HTERT RPE-1 (cell line): ENCODE results near the gene EIF4A3.
"Not testable (repeated sequence)": the region's sequence is repeated elsewhere in the genome, so short reads cannot be mapped to it uniquely, and the experiment has no call there.

Experiments
- in situ Hi-C: fragments of 300-500 bp; cut with MboI; formaldehyde crosslinking; loops from 4 replicates; pipeline ENCODE4 v1.14.3; 2020; ENCODE audit warnings: low sequenced_read_pairs

EIF4A3 gene

DNA sequence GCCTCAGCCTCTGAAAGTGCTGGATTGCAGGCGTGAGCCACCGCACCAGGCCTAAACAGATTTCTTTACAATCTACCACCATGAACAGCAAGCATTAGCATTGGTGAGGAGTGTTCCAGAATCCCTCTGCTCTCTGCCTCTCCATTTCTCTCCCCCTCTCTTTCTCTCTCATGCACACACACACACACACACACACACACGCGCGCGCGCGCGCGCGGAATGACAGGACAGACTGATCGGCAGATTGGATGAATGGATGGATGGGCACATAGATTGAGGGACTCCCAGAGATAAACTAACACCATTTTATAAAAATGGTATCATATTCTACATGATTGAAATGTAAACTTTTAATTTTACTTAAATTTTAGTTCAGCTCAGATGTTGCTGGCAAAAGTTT is 26.2 kb upstream of the EIF4A3 start:
- in situ Hi-C loops: no loop called here

GRCh38 chr17:80171681-80172080 is 24.8 kb upstream of the EIF4A3 start:
- in situ Hi-C loops: no loop called here

DNA sequence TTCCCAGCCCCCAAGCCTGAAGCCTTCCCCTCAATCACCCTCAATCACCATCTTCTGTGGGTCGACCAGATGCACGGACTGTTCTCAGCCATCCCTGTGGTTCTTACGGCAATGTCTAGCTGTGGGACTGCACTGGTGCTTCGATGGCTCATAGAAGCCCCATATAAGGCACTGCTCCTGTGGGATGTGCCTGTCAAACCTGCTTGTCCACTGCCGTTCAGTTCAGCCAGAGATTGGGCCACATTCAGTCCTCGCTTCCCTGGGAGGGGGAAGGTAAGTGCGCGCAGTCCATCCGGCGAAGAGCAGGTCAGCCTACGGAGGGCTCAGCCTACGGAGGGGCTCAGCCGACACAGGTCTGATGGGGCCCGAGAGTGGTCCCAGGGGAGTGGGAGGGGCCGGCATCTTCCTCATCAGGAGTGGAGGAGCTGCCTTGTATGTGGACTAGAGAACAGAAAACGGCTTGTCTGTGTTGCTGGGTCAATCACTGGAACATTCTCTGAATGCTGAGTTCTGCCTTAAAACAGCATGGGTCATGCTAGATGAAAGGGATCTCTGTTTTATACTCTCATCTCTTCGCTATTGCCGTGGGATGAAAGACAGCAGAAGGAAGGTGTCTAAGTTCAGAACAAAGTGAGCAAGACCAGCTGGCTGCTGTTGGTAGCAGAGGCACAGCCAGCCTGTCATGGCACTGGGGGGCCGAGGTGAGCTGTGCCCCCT is 23.0 kb upstream of the EIF4A3 start, which contains the start of gene CARD14:
TSS of gene CARD14 (plus strand) at position 247 of the 717 bp plus-strand sequence. CDS start 11,409 bp downstream, outside the sequence.
- in situ Hi-C loops: no loop called here

GRCh38 chr17:80169107-80169506 is 22.2 kb upstream of the EIF4A3 start:
- in situ Hi-C loops: no loop called here

DNA sequence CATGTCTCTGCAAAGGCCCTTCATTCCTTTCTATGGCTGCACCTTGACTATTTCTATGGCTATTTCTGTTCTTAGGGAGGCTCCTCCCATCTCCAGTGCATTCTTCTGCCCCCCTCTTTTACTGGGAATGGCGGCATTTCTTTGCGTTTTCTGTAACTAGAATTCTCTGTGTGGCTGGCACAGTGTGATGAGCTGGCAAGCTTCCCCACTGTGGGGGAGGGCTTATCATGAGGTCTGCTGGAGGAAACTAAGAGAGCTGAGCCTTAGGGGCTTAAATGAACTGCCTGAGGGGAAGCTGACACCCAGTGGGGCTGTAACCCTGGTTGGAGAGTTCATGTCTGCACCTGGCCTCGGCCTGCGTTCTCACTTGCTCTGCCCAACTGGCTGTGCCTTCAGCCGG is 21.4 kb upstream of the EIF4A3 start:
- in situ Hi-C loops: no loop called here

GRCh38 chr17:80166446-80166845 is 19.5 kb upstream of the EIF4A3 start:
- in situ Hi-C loops: no loop called here

DNA sequence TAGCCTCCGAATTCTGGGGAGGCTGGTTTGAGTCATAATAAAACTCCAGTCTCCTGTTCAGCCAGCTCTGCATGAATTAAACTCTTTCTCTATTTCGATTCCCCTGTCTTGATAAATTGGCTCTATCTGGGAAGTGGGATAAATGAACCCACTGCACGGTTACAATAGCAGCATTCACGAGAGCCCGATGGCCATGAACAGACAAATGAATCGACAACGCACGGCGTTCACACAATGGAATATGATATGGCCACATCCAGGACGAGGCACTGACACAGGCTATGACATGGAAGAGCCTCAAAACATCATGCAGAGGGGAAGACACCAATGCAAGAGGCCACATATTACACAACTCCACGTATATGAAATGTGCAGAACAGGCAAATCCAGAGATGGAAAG is 17.3 kb upstream of the EIF4A3 start:
- in situ Hi-C loops: no loop called here

DNA sequence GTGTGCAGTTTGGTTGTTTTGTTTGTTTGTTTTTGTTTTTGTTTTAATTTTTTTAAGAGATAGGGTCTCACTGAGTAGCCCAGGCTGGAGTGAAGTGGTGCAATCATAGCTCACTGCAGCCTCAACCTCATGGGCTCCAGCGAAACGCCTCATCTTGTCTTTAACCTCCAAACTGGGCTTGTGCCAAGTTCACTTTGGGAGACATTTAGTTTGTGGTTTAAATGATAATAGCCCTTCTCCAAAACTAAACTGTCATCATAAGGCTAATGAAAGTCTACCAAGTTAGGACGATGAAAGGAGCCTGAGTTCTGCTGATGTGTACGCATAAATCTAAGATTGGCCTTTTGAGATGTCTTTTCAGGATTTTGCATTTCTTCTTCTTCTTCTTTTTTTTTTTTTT is 16.4 kb upstream of the EIF4A3 start:
- in situ Hi-C loops: no loop called here

GRCh38 chr17:80160536-80160935 is 13.6 kb upstream of the EIF4A3 start:
- in situ Hi-C loops: no loop called here

DNA sequence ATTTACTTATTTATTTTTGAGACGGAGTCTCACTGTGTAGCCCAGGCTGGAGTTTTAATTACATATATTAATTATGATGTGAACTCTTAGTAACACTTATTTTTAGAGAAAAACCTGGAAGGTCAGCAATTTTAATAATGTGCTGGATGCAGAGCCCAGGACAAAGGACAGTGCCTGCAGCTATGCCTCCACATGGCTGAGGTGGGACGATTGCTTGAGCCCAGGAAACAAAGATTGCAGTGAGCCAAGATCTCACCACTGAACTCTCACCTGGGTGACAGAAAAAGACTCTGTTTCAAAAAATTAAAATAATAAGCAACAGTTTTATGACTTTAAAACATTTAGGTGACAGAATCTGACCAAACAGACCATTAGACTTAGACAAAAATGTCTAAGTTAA is 11.9 kb upstream of the EIF4A3 start:
- in situ Hi-C loops: no loop called here

DNA sequence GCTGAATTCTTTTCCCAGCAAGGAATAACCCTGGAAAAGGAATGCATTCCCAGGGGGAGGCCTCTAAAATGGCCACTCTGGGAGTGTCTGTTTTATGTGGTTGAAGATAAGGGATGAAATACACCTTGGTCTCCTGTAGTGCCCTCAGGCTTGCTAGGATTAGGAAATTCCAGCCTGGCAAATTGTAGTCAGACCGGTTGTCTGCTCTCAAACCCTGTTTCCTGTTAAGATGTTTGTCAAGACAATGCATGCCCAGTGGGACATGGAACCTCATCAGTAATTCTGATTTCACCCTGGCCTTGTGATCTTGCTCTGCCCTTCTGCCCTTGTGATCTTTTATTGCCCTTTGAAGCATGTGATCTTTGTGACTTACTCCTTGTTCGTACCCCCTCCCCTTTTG is 8.7 kb upstream of the EIF4A3 start:
- in situ Hi-C loops: not testable (repeated sequence)

GRCh38 chr17:80154166-80154565 is 7.2 kb upstream of the EIF4A3 start:
- in situ Hi-C loops: no loop called here

DNA sequence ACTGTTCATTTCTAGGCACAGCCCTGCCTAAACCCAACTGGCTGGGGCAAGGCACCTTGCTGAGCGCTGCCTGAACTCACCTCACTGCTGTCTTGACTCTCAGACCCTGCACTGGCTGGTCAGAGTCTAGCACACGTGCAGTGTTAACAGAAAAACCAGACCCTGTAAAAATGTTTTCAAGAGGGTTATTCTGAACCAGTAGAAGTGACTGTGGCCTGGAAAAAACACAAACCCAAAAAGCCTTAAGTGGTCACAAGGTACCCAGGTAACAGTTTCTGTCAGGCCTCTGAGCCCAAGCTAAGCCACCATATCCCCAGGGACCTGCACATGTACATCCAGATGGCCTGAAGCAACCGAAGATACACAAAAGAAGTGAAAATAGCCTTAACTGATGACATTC is 6.1 kb upstream of the EIF4A3 start:
- in situ Hi-C loops: no loop called here

- in situ Hi-C loops: no loop called here
These were observed 5.3 kb upstream of the EIF4A3 start for GRCh38 chr17:80152081-80152702.

DNA sequence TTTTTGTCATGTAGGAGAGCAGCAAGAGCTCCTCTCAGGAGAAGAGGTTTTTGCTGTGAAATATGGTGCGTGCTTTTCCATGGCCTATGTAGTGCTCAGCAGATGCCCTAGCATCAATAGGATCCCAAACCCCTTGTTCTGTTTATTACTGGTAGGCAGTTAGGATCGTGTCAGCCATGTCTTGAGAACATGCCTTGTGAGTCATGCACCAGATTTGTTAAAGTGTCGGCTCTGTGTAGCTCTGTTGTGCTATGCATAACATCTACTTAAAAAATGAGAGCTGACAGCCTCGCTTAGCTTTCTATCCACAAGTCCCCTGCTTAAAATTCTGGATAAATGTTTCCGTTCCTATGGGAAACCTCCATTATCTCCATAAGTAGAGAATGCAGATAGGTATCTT is 4.4 kb upstream of the EIF4A3 start:
- in situ Hi-C loops: no loop called here

DNA sequence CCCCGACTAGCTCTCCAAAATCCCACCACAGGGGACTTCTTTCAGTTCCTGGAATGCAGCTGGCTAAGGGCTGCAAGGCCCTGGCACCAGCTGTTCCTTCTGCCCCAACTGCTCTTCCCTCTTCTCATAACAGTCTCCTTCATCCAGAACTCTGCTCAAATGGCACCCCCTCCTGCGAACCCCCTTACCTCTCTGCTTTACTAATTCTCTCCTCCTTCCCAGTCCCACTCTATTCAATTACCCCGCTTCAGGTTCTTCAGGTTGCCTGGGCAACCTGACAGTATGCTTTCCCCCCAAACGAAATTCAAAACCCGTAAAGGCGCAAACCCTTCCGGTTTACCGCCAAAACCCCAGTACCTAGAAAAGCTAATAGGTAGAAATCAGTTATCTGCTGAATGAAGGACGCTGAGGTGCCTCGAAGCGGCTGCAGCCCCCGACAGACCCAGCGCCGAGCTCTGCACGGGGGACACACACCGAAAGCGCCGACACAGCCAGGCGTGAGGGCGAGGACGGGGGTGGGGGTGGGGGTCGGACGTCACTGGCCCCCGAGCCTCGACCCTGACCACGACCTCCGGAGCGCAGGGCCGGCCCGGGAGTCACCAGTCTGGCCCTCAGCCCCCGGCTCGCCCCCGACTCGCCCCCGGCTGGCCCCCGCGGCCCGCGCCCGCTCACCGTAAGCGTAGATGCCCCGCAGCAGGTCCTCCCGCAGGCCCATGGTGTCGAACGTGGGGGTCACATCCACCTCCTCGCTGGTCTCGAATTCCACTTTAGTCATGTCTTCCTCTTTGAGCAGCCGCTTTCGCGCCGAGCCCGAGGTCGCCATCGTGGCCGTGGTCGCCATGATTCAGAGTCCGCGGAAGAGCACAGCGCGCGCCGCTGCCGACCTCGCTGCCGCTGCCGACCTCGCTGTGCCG is 550 bp downstream of the EIF4A3 start:
- in situ Hi-C loops: no loop called here

- in situ Hi-C loops: no loop called here
These were observed 1.6 kb downstream of the EIF4A3 start for GRCh38 chr17:80145076-80146075.

DNA sequence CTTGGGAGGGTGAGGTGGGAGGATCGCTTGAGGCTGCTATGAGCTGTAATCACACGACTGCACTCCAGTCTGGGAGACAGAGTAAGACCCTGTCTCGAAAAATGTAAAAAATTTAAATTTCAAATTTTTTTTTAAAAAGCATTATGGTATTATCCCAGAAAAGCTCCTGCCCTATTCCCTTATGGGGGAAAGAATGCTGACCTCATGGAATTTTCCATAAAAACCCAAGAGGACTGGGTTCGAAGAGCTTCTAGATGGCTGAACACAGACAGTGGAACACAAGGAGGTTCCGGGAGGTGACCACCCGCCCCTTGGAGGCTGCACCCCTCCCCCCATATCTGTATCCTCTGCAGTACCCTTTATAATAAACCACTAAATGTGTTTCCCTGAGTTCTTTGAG is 4.0 kb downstream of the EIF4A3 start:
- in situ Hi-C loops: no loop called here

DNA sequence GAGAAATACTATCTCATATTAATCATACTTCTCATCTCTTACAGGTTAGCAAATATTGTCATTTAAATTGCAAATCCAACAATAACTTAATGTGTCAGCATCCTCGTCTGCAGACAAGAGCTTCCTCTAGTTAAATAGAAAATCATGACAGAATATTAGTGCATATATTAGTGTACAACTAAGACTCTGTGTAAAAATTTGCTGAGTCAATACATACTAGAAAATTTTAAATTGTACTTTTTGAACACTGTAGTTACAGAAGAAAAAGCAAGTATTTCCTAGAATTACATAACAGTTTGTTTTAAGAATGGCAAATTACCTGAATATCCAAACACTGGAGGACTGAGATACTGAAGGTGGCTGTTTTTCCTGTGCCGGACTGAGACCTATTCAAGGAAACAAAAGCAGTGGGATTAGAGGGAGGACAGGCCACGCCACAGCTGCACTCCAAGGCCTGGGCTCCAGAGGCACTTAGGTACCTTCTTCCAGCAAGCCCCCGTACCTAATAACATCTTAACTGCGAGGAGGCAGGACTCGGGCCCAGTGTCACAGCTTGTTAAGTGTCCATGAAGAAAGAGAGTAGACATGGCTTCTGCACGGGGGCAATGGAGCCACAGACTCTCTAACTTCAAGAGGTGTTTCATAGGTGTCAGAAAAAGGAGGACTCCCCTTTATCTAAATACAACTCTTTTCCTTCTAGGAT is 5.3 kb downstream of the EIF4A3 start:
- in situ Hi-C loops: no loop called here
